OCI-LY3 (cell line): ENCODE results near the gene LRBA.

Source experiments
- H2AFZ ChIP-seq: fragments of 200-600, 300-600 bp; shearing (Covaris generic); 2 replicates; pipeline ENCODE4 v1.6.0; 2014; ENCODE audit warnings: antibody characterized with exemption, low read depth, low read length
- H3K27ac ChIP-seq: fragments of 200-600, 300-600 bp; sonication (generic); 2 replicates; pipeline ENCODE4 v1.5.1; 2014; ENCODE audit warnings: mild to moderate bottlenecking, low read length, moderate library complexity, mixed read lengths
- H3K27me3 ChIP-seq: fragments of 200-600, 300-600 bp; sonication (generic); 2 replicates; pipeline ENCODE4 v1.6.1; 2014; ENCODE audit warnings: low read depth, low read length, mixed read lengths
- H3K36me3 ChIP-seq: fragments of 200-600, 300-600 bp; sonication (generic); replicated peaks from 2 replicates; pipeline ENCODE3; 2014; ENCODE audit warnings: low read depth, low read length, mixed read lengths
- H3K4me1 ChIP-seq: fragments of 300-600, 200-600 bp; sonication (generic); 2 replicates; pipeline ENCODE4 v1.6.1; 2014; ENCODE audit warnings: low read length, mixed read lengths
- H3K4me2 ChIP-seq: fragments of 200-600, 300-600 bp; sonication (generic); 2 replicates; pipeline ENCODE4 v1.6.1; 2014; ENCODE audit warnings: low read length, mixed read lengths
- H3K4me3 ChIP-seq: fragments of 300-600, 200-600 bp; sonication (generic); 2 replicates; pipeline ENCODE4 v1.5.1; 2014; ENCODE audit warnings: antibody characterized with exemption, mild to moderate bottlenecking, low read length, moderate library complexity
- H3K79me2 ChIP-seq: fragments of 300-600, 200-600 bp; shearing (Covaris generic); 2 replicates; pipeline ENCODE4 v1.6.1; 2014; ENCODE audit warnings: mild to moderate bottlenecking, low read length, mixed read lengths
- H3K9ac ChIP-seq: fragments of 300-600, 200-600 bp; shearing (Covaris generic); 2 replicates; pipeline ENCODE4 v1.6.0; 2014; ENCODE audit warnings: mild to moderate bottlenecking, low read length, moderate library complexity
- H3K9me3 ChIP-seq: fragments of 200-600, 300-600 bp; shearing (Covaris generic); 2 replicates; pipeline ENCODE4 v1.6.1; 2014; ENCODE audit warnings: low read length, mixed read lengths; ENCODE audit not compliant: insufficient read depth
- H4K20me1 ChIP-seq: fragments of 200-600, 300-600 bp; sonication (generic); 2 replicates; pipeline ENCODE4 v1.6.1; 2016; ENCODE audit warnings: low read length, mixed read lengths; ENCODE audit not compliant: insufficient read depth
- EZH2phosphoT487 ChIP-seq: fragments of 200-600 bp; shearing (Covaris generic); IDR thresholded peaks from 2 replicates; pipeline ENCODE4 v1.6.1; 2018; ENCODE audit warnings: antibody characterized with exemption, mixed run types, low read depth
- TF ChIP-seq, protein P1 (sequence below): fragments of 200-600, 300-600 bp; sonication (generic); IDR thresholded peaks from 2 replicates; pipeline ENCODE4 v1.5.1; 2014; ENCODE audit warnings: antibody characterized with exemption, low read length, low read depth

The LRBA gene

DNA sequence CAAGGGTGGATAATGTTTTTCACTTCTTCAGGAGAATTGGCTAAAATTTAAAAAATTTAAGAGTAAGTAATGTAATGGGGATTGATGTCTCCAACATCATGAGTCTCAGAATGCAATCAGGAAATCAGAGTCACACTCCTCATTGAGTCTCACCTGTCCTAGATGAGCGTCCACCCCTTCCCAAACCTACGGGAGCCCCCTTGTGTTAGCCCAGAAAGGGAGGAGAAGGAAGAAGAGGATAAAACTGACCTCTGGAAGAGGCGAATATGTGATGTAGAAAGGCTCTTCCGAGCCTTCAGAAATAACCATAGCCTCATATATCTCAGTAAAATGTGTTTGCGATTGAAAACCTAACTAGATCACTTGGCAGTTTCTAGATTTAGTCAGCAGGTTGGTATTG is 779.8 kb downstream of the LRBA start:
- no peaks in the 10 kb centered on the region for H3K36me3 ChIP-seq
- no peaks in the 10 kb centered on the region for H4K20me1 ChIP-seq
- H3K79me2 ChIP-seq = no peaks in the 10 kb centered on the region
- no peak overlapping the region for H3K27ac ChIP-seq
- no peak for TF ChIP-seq EZH2phosphoT487
- TF ChIP-seq, protein P1, sequence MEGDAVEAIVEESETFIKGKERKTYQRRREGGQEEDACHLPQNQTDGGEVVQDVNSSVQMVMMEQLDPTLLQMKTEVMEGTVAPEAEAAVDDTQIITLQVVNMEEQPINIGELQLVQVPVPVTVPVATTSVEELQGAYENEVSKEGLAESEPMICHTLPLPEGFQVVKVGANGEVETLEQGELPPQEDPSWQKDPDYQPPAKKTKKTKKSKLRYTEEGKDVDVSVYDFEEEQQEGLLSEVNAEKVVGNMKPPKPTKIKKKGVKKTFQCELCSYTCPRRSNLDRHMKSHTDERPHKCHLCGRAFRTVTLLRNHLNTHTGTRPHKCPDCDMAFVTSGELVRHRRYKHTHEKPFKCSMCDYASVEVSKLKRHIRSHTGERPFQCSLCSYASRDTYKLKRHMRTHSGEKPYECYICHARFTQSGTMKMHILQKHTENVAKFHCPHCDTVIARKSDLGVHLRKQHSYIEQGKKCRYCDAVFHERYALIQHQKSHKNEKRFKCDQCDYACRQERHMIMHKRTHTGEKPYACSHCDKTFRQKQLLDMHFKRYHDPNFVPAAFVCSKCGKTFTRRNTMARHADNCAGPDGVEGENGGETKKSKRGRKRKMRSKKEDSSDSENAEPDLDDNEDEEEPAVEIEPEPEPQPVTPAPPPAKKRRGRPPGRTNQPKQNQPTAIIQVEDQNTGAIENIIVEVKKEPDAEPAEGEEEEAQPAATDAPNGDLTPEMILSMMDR = no peak
- H3K9me3 ChIP-seq = no peaks in the 10 kb centered on the region
- no peak overlapping the region for H2AFZ ChIP-seq
- no peaks in the 10 kb centered on the region for H3K4me1 ChIP-seq
- no peak overlapping the region for H3K9ac ChIP-seq
- no peaks in the 10 kb centered on the region for H3K27me3 ChIP-seq
- no peak overlapping the region for H3K4me3 ChIP-seq
- H3K4me2 ChIP-seq = no peak overlapping the region

DNA sequence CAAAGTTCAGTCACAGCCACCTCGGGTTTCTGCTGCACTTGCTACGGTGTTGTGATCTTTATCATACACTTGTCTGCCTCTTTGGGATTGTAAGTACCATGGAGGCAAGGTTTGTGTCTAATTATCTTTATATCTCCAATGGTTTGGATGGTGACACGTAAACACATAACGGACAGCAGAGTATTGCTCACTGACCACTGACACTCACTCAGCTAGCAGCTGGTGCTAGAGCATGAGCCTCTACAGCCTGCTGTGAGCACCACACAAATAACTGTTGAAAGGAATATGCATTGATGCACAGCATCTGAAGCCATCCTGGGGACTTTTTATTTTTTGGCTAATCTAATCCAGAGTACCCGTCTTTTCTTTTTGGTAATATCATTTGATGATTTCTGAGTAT is 780.8 kb downstream of the LRBA start:
- no peaks in the 10 kb centered on the region for H3K79me2 ChIP-seq
- no peak overlapping the region for H3K4me3 ChIP-seq
- no peaks in the 10 kb centered on the region for H3K9me3 ChIP-seq
- no peak for TF ChIP-seq EZH2phosphoT487
- TF ChIP-seq, protein P1 = no peak
- H3K27me3 ChIP-seq = no peaks in the 10 kb centered on the region
- H3K27ac ChIP-seq = no peak overlapping the region
- no peaks in the 10 kb centered on the region for H3K36me3 ChIP-seq
- H4K20me1 ChIP-seq = no peaks in the 10 kb centered on the region
- H3K9ac ChIP-seq = no peak overlapping the region
- H3K4me2 ChIP-seq = no peak overlapping the region
- no peaks in the 10 kb centered on the region for H3K4me1 ChIP-seq
- no peak overlapping the region for H2AFZ ChIP-seq

DNA sequence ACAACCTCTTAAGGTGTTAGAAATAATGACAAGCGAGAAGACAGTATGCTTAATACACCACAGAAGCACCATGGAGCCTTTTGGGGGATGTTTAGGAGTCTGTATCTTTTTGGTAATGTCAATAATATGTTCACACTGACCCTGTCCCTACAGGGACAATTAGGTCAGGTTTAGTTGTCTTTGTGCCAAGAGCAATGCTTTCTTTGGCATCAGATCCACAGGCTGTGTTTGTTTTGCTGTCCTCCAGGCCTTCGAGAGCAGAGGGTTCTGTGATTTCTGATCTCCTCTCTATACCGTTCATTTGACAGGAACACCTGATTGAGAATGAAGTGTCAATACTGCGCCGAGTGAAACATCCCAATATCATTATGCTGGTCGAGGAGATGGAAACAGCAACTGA is 783.1 kb downstream of the LRBA start:
- H3K4me1 ChIP-seq = no peaks in the 10 kb centered on the region
- H3K9ac ChIP-seq = no peak overlapping the region
- TF ChIP-seq EZH2phosphoT487 = no peak
- TF ChIP-seq, protein P1 = no peak
- no peaks in the 10 kb centered on the region for H4K20me1 ChIP-seq
- H3K36me3 ChIP-seq = no peaks in the 10 kb centered on the region
- H3K9me3 ChIP-seq = no peaks in the 10 kb centered on the region
- no peak overlapping the region for H3K4me2 ChIP-seq
- H2AFZ ChIP-seq = no peak overlapping the region
- no peaks in the 10 kb centered on the region for H3K27me3 ChIP-seq
- no peak overlapping the region for H3K27ac ChIP-seq
- no peaks in the 10 kb centered on the region for H3K79me2 ChIP-seq
- H3K4me3 ChIP-seq = no peak overlapping the region

DNA sequence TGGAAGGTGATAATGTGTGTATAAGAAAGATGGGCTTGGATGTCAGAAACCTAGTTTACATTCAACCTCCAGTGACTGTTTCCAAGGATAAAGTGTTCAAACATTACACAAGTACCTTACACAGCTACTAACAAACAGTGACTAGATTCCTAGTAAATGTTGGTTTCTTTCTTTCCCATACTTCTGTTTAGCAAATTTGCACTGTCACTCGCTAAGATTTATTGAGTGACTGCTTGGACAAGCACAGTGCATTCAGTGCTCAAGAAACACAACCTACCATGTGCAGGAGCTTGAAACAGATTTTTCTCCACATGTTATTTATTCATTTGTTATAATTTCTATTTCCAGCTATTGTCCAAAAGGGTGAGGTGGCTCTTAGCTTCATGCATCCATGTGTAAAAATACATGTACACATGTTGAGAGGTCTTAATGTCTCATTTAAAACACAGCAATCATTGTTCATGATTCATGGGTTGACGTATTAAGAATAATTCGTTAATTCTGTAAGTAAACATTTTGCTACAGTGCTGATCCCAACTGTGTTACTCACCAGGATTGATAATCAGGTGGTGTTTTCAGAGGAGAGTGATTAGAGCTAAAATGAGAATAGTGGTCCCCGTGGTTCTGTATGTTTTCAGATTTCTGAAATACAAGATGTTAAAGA is 783.8 kb downstream of the LRBA start:
- Histone ChIP-seq H2AFZ (no peak overlapping the region), H3K4me2 (no peak overlapping the region), H3K36me3 (no peaks in the 10 kb centered on the region), H3K9me3 (no peaks in the 10 kb centered on the region), H3K27ac (no peak overlapping the region), H3K4me1 (no peaks in the 10 kb centered on the region), H3K4me3 (no peak overlapping the region), H3K27me3 (no peaks in the 10 kb centered on the region), H4K20me1 (no peaks in the 10 kb centered on the region), H3K9ac (no peak overlapping the region), H3K79me2 (no peaks in the 10 kb centered on the region)
- no peak for TF ChIP-seq EZH2phosphoT487
- TF ChIP-seq, protein P1 = no peak
